Measurements from ENCODE around the gene ARMC3. TPM values are rescaled to one million over a fixed set of nuclear protein-coding genes. Genes with fewer than 3 reads are reported as not detected.

The ARMC3 gene
- total and polyA plus RNA-seq, 2 experiments from 2014 or later: 0.24 TPM; not detected in 1

GRCh38 chr10:23080262-23080661, 152.4 kb downstream of the ARMC3 start (continued):
- no peak for TF ChIP-seq EZH2 (IDR thresholded peaks at IDR 0.05; ENCODE audit: low read depth, unreplicated experiment)
- no peak for TF ChIP-seq NANOG (IDR thresholded peaks at IDR 0.05; ENCODE audit: borderline replicate concordance)
- no peak for TF ChIP-seq CREB1 (CRISPR knock-in tag; IDR thresholded peaks at IDR 0.05; ENCODE audit: low read depth)
- no peak for TF ChIP-seq ETS1 (IDR thresholded peaks at IDR 0.05)
- TF ChIP-seq JUNB (IDR thresholded peaks at IDR 0.05; ENCODE audit: unreplicated experiment): no peak
- TF ChIP-seq EZH2phosphoT487 (IDR thresholded peaks at IDR 0.05; ENCODE audit: unreplicated experiment): no peak
- no peak for TF ChIP-seq STAT1 (IDR thresholded peaks at IDR 0.05; ENCODE audit: unreplicated experiment)

GRCh38 chr10:23081221-23081750, 153.4 kb downstream of the ARMC3 start:
- no peak for DNase-seq (ENCODE audit: low spot score)
- H3K36me3 Mint-ChIP-seq (ENCODE audit: low read depth): no peaks in the 10 kb centered on the region
- H3K9me2 ChIP-seq (ENCODE audit: insufficient read depth): no peaks in the 10 kb centered on the region
- no peaks in the 10 kb centered on the region for H3F3A ChIP-seq (replicated peaks; ENCODE audit: low read depth)
- H3K27me3 Mint-ChIP-seq (ENCODE audit: insufficient read depth, low read depth, poor library complexity): peaks cover 1% of the 10 kb centered on the region
- H3K4me2 ChIP-seq: no peak overlapping the region
- H3K4me1 ChIP-seq (ENCODE audit: insufficient read depth): peaks cover 9% of the 10 kb centered on the region; the same call in 1 of the 2 replicates
- H3K4me1 Mint-ChIP-seq: peaks cover 8% of the 10 kb centered on the region
- H3K79me2 ChIP-seq (replicated peaks; ENCODE audit: insufficient read depth): no peaks in the 10 kb centered on the region
- H3K27me3 ChIP-seq (ENCODE audit: insufficient read depth): no peaks in the 10 kb centered on the region
- H2AFZ ChIP-seq: peak overlapping the region; percentile 16; the same call in 1 of the 2 replicates
- no peak overlapping the region for H3K4me3 Mint-ChIP-seq
- H3K36me3 ChIP-seq (ENCODE audit: insufficient read depth): no peaks in the 10 kb centered on the region
- no peak for ATAC-seq
- H3K27ac Mint-ChIP-seq: no peak overlapping the region
- no peak overlapping the region for H3K4me3 ChIP-seq
- H3K9me3 Mint-ChIP-seq: peaks cover 4% of the 10 kb centered on the region
- H4K20me1 ChIP-seq (replicated peaks; ENCODE audit: insufficient read depth): no peaks in the 10 kb centered on the region
- TF ChIP-seq EZH2phosphoT487 (IDR thresholded peaks at IDR 0.05; ENCODE audit: unreplicated experiment) (no peak), POLR2AphosphoS5 (IDR thresholded peaks at IDR 0.05; ENCODE audit: low read depth) (no peak)
- H3K27ac ChIP-seq (ENCODE audit: low read depth): no peak overlapping the region

- Histone ChIP-seq H3F3A (replicated peaks; ENCODE audit: low read depth) (no peaks in the 10 kb centered on the region), H3K27me3 (ENCODE audit: insufficient read depth) (no peaks in the 10 kb centered on the region), H3K4me3 (no peak overlapping the region), H3K27ac (ENCODE audit: low read depth) (no peak overlapping the region), H3K4me1 (ENCODE audit: insufficient read depth) (peaks cover 9% of the 10 kb centered on the region; the same call in 1 of the 2 replicates), H3K9me2 (ENCODE audit: insufficient read depth) (no peaks in the 10 kb centered on the region), H2AFZ (no peak overlapping the region), H3K36me3 (ENCODE audit: insufficient read depth) (no peaks in the 10 kb centered on the region), H4K20me1 (replicated peaks; ENCODE audit: insufficient read depth) (no peaks in the 10 kb centered on the region), H3K79me2 (replicated peaks; ENCODE audit: insufficient read depth) (no peaks in the 10 kb centered on the region), H3K4me2 (no peak overlapping the region)
- TF ChIP-seq JUNB (IDR thresholded peaks at IDR 0.05; ENCODE audit: unreplicated experiment) (no peak), REST (IDR thresholded peaks at IDR 0.05; ENCODE audit: unreplicated experiment) (no peak), NANOG (IDR thresholded peaks at IDR 0.05; ENCODE audit: borderline replicate concordance) (no peak), CTCF (conservative IDR thresholded peaks at IDR 0.05; ENCODE audit: low read depth in 2 of 2) (peak; percentile 51 to 53), ZNF114 (CRISPR knock-in tag; IDR thresholded peaks at IDR 0.05) (no peak)
- H3K36me3 Mint-ChIP-seq (ENCODE audit: low read depth): no peaks in the 10 kb centered on the region
- H3K9me3 Mint-ChIP-seq: peaks cover 4% of the 10 kb centered on the region
- peaks cover 1% of the 10 kb centered on the region for H3K27me3 Mint-ChIP-seq (ENCODE audit: insufficient read depth, low read depth, poor library complexity)
- peaks cover 8% of the 10 kb centered on the region for H3K4me1 Mint-ChIP-seq
- ATAC-seq: peak; percentile 31; the same call in 1 of the 3 replicates
- H3K27ac Mint-ChIP-seq: no peak overlapping the region
- peak; percentile 66 for DNase-seq (ENCODE audit: low spot score)
- H3K4me3 Mint-ChIP-seq: no peak overlapping the region
These were observed 154.0 kb downstream of the ARMC3 start for GRCh38 chr10:23081891-23082290.

Data from GM23338 (cell line).